ENCODE measurements around the gene IL16.

GRCh38 chr15:81171286-81171685, 25.4 kb upstream of the IL16 start:
- TF ChIP-seq POLR2AphosphoS5 (IDR thresholded peaks at IDR 0.05; ENCODE audit: borderline replicate concordance, low read depth, low read length) (no peak), EZH2 (IDR thresholded peaks at IDR 0.05) (no peak)

All from SK-N-MC (cell line).